Nephron (organoid): ENCODE measurements around the gene POLR1E.

Source experiments
- H3K27ac Mint-ChIP-seq, 3 experiments: 2 replicates each; pipeline ENCODE4 v1.8.0; 2020; ENCODE audit warnings: mixed read lengths in 3 of 3, mild to moderate bottlenecking in 2 of 3, moderate library complexity in 1 of 3
- H3K27me3 Mint-ChIP-seq: 2 replicates; pipeline ENCODE4 v1.8.0; 2021; ENCODE audit warnings: low read depth, mild to moderate bottlenecking, moderate library complexity, mixed read lengths
- H3K36me3 Mint-ChIP-seq: 2 replicates; pipeline ENCODE4 v1.8.0; 2020; ENCODE audit warnings: low read depth, mixed read lengths
- H3K4me1 Mint-ChIP-seq: 2 replicates; pipeline ENCODE4 v1.8.0; 2020; ENCODE audit warnings: mixed read lengths
- H3K4me3 Mint-ChIP-seq, 3 experiments: 2 replicates each; pipeline ENCODE4 v1.8.0; 2020; ENCODE audit warnings: mild to moderate bottlenecking in 3 of 3, mixed read lengths in 3 of 3, moderate library complexity in 2 of 3
- H3K9me3 Mint-ChIP-seq: 2 replicates; pipeline ENCODE4 v1.8.0; 2020; ENCODE audit warnings: mixed read lengths
- CTCF ChIP-seq, 3 experiments: fragments of 200-600 bp; sonication (generic); IDR thresholded peaks; one replicate each; pipeline ENCODE4 v1.5.0; 2021; ENCODE audit warnings: antibody characterized with exemption in 3 of 3; ENCODE audit not compliant: unreplicated experiment in 3 of 3

Gene POLR1E

GRCh38 chr9:37528652-37529471 lies 43.1 kb downstream of the POLR1E start:
- H3K27me3 Mint-ChIP-seq = no peaks in the 10 kb centered on the region
- H3K4me1 Mint-ChIP-seq = peaks cover 5% of the 10 kb centered on the region
- no peaks in the 10 kb centered on the region for H3K9me3 Mint-ChIP-seq
- H3K36me3 Mint-ChIP-seq = peaks cover 61% of the 10 kb centered on the region
- H3K4me3 Mint-ChIP-seq = no peak overlapping the region
- TF ChIP-seq CTCF (IDR thresholded peaks at IDR 0.05; ENCODE audit: unreplicated experiment in 3 of 3) = no peak
- peak overlapping the region; percentile 39 to 88 (median 58) for H3K27ac Mint-ChIP-seq

- TF ChIP-seq CTCF (IDR thresholded peaks at IDR 0.05; ENCODE audit: unreplicated experiment in 3 of 3) = no peak
- H3K27ac Mint-ChIP-seq = no peak overlapping the region
- peaks cover 49% of the 10 kb centered on the region for H3K36me3 Mint-ChIP-seq
- H3K4me3 Mint-ChIP-seq = no peak overlapping the region
- H3K27me3 Mint-ChIP-seq = no peaks in the 10 kb centered on the region
- peaks cover 11% of the 10 kb centered on the region for H3K4me1 Mint-ChIP-seq
- no peaks in the 10 kb centered on the region for H3K9me3 Mint-ChIP-seq
Measured at GRCh38 chr9:37531699-37532098, 46.0 kb downstream of the POLR1E start.

- Mint-ChIP-seq H3K36me3 (peaks cover 45% of the 10 kb centered on the region), H3K4me1 (peaks cover 6% of the 10 kb centered on the region), H3K4me3 (no peak overlapping the region), H3K27me3 (no peaks in the 10 kb centered on the region), H3K27ac (peak overlapping the region in 2 of 3 experiments; percentile 17 to 31), H3K9me3 (no peaks in the 10 kb centered on the region)
- TF ChIP-seq CTCF (IDR thresholded peaks at IDR 0.05; ENCODE audit: unreplicated experiment in 3 of 3) = no peak
Measured at GRCh38 chr9:37534412-37534811, 48.7 kb downstream of the POLR1E start.

- no peak overlapping the region for H3K4me3 Mint-ChIP-seq
- peaks cover 48% of the 10 kb centered on the region for H3K36me3 Mint-ChIP-seq
- H3K4me1 Mint-ChIP-seq = peaks cover 6% of the 10 kb centered on the region
- H3K27ac Mint-ChIP-seq = peak overlapping the region in 2 of 3 experiments; percentile 17 to 31
- TF ChIP-seq CTCF (IDR thresholded peaks at IDR 0.05; ENCODE audit: unreplicated experiment in 3 of 3) = no peak
- H3K9me3 Mint-ChIP-seq = no peaks in the 10 kb centered on the region
- H3K27me3 Mint-ChIP-seq = no peaks in the 10 kb centered on the region
Measured at GRCh38 chr9:37534901-37535300, 49.2 kb downstream of the POLR1E start.

GRCh38 chr9:37538099-37538498 lies 52.4 kb downstream of the POLR1E start:
- Mint-ChIP-seq H3K27me3 (no peaks in the 10 kb centered on the region), H3K36me3 (peaks cover 49% of the 10 kb centered on the region), H3K27ac (no peak overlapping the region), H3K9me3 (no peaks in the 10 kb centered on the region), H3K4me3 (no peak overlapping the region), H3K4me1 (peaks cover 6% of the 10 kb centered on the region)
- TF ChIP-seq CTCF (IDR thresholded peaks at IDR 0.05; ENCODE audit: unreplicated experiment in 3 of 3) = no peak

GRCh38 chr9:37539634-37540033 lies 53.9 kb downstream of the POLR1E start:
- no peaks in the 10 kb centered on the region for H3K9me3 Mint-ChIP-seq
- peaks cover 49% of the 10 kb centered on the region for H3K36me3 Mint-ChIP-seq
- H3K27ac Mint-ChIP-seq = no peak overlapping the region
- H3K4me3 Mint-ChIP-seq = no peak overlapping the region
- no peak for TF ChIP-seq CTCF (IDR thresholded peaks at IDR 0.05; ENCODE audit: unreplicated experiment in 3 of 3)
- H3K4me1 Mint-ChIP-seq = peaks cover 4% of the 10 kb centered on the region
- no peaks in the 10 kb centered on the region for H3K27me3 Mint-ChIP-seq
